Measurements from ENCODE around the gene PALD1.
A peak's percentile ranks its signal among the peaks of the same experiment; 100 is the strongest.

Gene PALD1

DNA sequence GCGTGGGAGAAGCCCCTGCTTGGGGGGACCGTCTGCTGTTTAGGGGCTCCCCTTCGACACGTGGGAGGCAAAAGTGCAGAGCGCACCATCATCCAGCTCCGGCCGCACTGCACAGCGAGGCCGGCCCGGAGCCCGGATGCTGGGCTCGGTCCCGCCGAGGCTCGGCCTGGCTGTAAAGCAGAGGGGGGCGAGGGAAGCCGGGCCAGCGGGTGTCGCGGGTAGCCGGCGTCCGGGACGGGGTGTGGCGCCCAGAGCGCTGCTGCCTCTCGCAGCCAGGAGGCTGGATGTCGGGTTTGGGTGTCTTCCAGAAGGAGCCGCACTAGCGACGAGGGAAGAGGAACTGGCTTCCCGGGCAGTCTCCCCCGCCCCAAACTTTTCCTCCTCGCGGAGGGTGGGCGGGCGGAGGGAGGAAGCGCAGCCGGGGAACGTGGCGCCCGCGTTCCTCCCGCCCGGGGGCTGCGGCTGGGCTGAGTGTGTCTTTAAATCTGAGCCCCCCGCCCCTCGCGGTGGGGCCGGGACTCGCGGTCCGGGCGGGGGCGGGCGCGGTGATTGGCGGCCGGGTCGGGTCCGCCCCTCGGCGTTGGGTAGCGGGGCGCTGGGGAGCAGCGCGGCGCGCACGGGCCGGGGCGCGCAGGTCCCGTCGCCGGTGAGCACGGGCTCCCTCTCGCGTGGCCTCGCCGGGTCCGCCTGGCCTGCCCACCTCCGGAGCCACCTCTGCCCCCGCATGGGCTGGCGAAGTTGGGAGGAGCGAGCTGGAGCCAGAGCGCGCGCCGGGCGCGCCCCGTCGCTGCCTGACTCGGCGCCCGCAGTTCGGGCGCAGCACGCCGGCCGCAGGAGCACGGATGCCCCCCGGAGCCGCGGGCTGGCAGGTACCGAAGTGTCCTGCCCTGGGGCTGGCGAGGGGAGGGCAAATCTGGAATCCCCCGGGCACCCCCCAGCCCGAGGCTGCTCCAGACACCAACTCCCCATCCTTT is at the start of gene PALD1:
PALD1 (plus strand) TSS at position 577 of the 974 bp plus-strand sequence. CDS start 47,185 bp downstream, outside the sequence.
- DNase-seq (ENCODE audit: low spot score) = peak; percentile 87
- TF ChIP-seq, protein P1, sequence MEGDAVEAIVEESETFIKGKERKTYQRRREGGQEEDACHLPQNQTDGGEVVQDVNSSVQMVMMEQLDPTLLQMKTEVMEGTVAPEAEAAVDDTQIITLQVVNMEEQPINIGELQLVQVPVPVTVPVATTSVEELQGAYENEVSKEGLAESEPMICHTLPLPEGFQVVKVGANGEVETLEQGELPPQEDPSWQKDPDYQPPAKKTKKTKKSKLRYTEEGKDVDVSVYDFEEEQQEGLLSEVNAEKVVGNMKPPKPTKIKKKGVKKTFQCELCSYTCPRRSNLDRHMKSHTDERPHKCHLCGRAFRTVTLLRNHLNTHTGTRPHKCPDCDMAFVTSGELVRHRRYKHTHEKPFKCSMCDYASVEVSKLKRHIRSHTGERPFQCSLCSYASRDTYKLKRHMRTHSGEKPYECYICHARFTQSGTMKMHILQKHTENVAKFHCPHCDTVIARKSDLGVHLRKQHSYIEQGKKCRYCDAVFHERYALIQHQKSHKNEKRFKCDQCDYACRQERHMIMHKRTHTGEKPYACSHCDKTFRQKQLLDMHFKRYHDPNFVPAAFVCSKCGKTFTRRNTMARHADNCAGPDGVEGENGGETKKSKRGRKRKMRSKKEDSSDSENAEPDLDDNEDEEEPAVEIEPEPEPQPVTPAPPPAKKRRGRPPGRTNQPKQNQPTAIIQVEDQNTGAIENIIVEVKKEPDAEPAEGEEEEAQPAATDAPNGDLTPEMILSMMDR (IDR thresholded peaks at IDR 0.05) = no peak
- peak within 1 kb of the TSS; percentile 97 for H3K4me3 ChIP-seq
- H3K27ac ChIP-seq = peak within 1 kb of the TSS; percentile 81 to 94

- Histone ChIP-seq H3K4me3 (peak overlapping the region; percentile 41), H3K27ac (peak overlapping the region; percentile 76 to 93)
- TF ChIP-seq, protein P1 (IDR thresholded peaks at IDR 0.05) = no peak
- DNase-seq (ENCODE audit: low spot score) = peak; percentile 89
These were observed 47.8 kb upstream of the PALD1 start for GRCh38 chr10:70430493-70431445.

GRCh38 chr10:70432101-70432500 is 46.5 kb upstream of the PALD1 start:
- no peak for DNase-seq (ENCODE audit: low spot score)
- no peak overlapping the region for H3K4me3 ChIP-seq

DNA sequence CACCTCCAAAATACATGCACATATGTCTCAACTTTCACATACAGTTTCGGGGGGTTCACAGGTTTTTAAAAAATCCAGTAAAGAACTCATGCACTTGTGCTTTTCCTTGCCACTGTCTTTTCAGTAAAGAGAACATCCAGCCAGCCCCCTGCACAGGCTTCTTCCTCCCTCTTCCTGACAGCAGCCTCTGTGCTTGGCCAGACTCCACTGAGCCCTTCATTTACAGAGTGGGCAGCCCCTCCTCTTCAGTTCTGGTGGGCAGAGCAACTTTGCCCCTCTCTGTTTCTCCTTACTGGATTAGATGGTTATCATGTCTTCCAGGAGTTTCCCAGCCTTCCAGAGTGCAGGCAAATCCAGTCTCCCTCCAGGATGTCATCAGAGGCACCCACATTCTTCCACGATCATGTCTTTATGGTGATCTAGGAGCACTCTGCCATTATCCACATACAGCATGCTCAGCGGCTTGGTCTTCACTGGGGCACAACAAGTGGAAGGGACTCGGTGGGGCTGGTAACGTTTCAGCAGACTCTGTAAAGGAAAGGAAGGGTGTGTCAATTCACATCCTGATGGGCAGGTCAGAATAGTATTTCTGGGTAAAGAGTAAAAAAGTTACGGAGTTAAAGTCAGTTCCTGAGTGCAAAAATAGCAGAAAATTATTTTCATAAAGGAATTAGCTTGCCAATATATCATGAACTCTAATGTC is 45.9 kb upstream of the PALD1 start:
- Histone ChIP-seq H3K4me3 (no peak overlapping the region), H3K27ac (peak overlapping the region; percentile 77 to 93)
- TF ChIP-seq, protein P1 (IDR thresholded peaks at IDR 0.05) = no peak
- no peak for DNase-seq (ENCODE audit: low spot score)

More at GRCh38 chr10:70432101-70432500, 46.5 kb upstream of the PALD1 start:
- TF ChIP-seq, protein P1 (IDR thresholded peaks at IDR 0.05) = no peak
- H3K27ac ChIP-seq = peak overlapping the region; percentile 76 to 93

DNA sequence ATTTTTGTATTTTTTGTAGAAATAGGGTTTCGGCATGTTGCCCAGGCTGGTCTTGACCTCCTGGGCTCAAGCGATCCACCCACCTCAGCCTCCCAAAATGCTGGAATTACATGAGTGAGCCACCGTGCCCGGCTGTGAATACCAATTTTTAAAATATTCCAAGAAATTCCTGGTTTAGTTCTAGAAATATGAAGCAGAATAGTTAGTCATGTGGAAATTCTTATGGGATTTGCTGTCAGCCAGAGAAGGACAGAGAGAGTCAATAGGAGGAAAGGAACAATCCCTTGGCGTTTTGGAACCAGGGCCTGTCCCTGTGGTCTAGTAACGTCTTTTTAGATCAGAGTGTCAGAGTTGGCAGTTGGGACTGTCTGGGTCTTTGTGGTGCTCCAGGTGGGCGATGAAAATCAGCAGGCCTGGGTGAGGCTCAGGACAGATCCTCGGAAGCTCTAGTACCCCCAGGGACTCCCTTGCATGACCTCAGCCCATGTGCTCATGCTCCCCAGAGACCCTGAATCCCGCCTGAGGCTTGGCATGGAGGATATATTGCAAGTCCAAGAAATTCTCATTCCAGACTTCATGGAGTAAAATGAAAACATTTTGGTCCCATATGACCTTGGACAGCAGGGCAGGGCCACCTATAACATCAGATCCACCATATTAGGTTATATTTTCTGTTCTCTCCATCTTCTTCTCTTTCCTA is 44.8 kb upstream of the PALD1 start:
- no peak overlapping the region for H3K4me3 ChIP-seq
- H3K27ac ChIP-seq = peak overlapping the region; percentile 72 to 77
- TF ChIP-seq, protein P1 (IDR thresholded peaks at IDR 0.05) = no peak
- no peak for DNase-seq (ENCODE audit: low spot score)

Data from coronary artery (tissue), 2 donors.